DND-41 (cell line): Measurements from ENCODE around the gene KIRREL3.
"Not testable (repeated sequence)": the region's sequence is repeated elsewhere in the genome, so short reads cannot be mapped to it uniquely, and the experiment has no call there.

Experiments used
- ATAC-seq: fragments of 200-7000 bp; cut with Tn5 transposase; 3 replicates; pipeline ENCODE4 v1.9.1; 2021; ENCODE audit warnings: low read depth; ENCODE audit not compliant: insufficient read depth
- DNase-seq: peaks from one replicate; pipeline ENCODE4 v3.0.0-alpha.2; 2020
- H2AFZ ChIP-seq: 2 replicates; pipeline ENCODE4 v1.6.0; 2012; ENCODE audit warnings: low read depth, low read length
- H3K27ac ChIP-seq: 2 replicates; pipeline ENCODE4 v1.5.1; 2012; ENCODE audit warnings: low read length, inconsistent platforms
- H3K27me3 ChIP-seq: fragments of 200-600 bp; sonication (generic); 2 replicates; pipeline ENCODE4 v1.6.0; 2012; ENCODE audit warnings: low read length, mild to moderate bottlenecking, inconsistent platforms; ENCODE audit not compliant: insufficient read depth, poor library complexity
- H3K36me3 ChIP-seq: 2 replicates; pipeline ENCODE4 v1.5.1; 2012; ENCODE audit warnings: low read length, inconsistent platforms; ENCODE audit not compliant: insufficient read depth
- H3K4me1 ChIP-seq: 2 replicates; pipeline ENCODE4 v1.5.1; 2012; ENCODE audit warnings: mild to moderate bottlenecking, low read length; ENCODE audit not compliant: insufficient read depth
- H3K4me2 ChIP-seq: 2 replicates; pipeline ENCODE4 v1.6.0; 2012; ENCODE audit warnings: mild to moderate bottlenecking, moderate library complexity, low read length, inconsistent platforms; ENCODE audit not compliant: insufficient read depth
- H3K4me3 ChIP-seq, 2 experiments: fragments of 200-600 bp in 1 of 2; shearing (Covaris generic) in 1 of 2; 2 replicates each; pipeline ENCODE4 v1.5.1; 2012 to 2016; ENCODE audit warnings: inconsistent platforms in 2 of 2, low read length in 2 of 2, mild to moderate bottlenecking in 2 of 2, low read depth in 1 of 2, moderate library complexity in 1 of 2
- H3K79me2 ChIP-seq: 2 replicates; pipeline ENCODE4 v1.6.0; 2012; ENCODE audit warnings: low read length, inconsistent platforms; ENCODE audit not compliant: insufficient read depth
- H3K9ac ChIP-seq: 2 replicates; pipeline ENCODE4 v1.6.0; 2012; ENCODE audit warnings: low read depth, mild to moderate bottlenecking, inconsistent platforms, low read length, moderate library complexity
- H3K9me3 ChIP-seq: 2 replicates; pipeline ENCODE4 v1.5.1; 2012; ENCODE audit warnings: low read length, moderate library complexity, mild to moderate bottlenecking, inconsistent platforms; ENCODE audit not compliant: insufficient read depth, severe bottlenecking
- H4K20me1 ChIP-seq: 2 replicates; pipeline ENCODE4 v1.6.0; 2012; ENCODE audit warnings: low read length; ENCODE audit not compliant: insufficient read depth
- CTCF ChIP-seq: IDR thresholded peaks from 2 replicates; pipeline ENCODE4 v1.5.1; 2012; ENCODE audit warnings: borderline replicate concordance, low read length, moderate library complexity, mild to moderate bottlenecking; ENCODE audit not compliant: poor library complexity, severe bottlenecking; ENCODE audit errors: extremely low read depth
- EZH2 ChIP-seq: IDR thresholded peaks from 3 replicates; pipeline ENCODE4 v1.6.1; 2012; ENCODE audit warnings: borderline replicate concordance, low read depth, mild to moderate bottlenecking, moderate library complexity, low read length, inconsistent platforms; ENCODE audit not compliant: severe bottlenecking

Gene KIRREL3

GRCh38 chr11:126391286-126391954 is 609.1 kb downstream of the KIRREL3 start:
- DNase-seq (no peak), ATAC-seq (no peak)
- Histone ChIP-seq H3K4me1 (peaks cover 9% of the 10 kb centered on the region), H3K27me3 (no peaks in the 10 kb centered on the region), H3K9ac (no peak overlapping the region), H3K4me3 (no peak overlapping the region), H3K9me3 (no peaks in the 10 kb centered on the region), H3K36me3 (no peaks in the 10 kb centered on the region), H3K79me2 (peaks cover 15% of the 10 kb centered on the region; the same call in 1 of the 2 replicates), H2AFZ (no peak overlapping the region), H3K27ac (peak overlapping the region; percentile 22), H4K20me1 (peaks cover 11% of the 10 kb centered on the region), H3K4me2 (no peak overlapping the region)
- TF ChIP-seq CTCF: no peak
- TF ChIP-seq EZH2: no peak

- no peak overlapping the region for H3K27ac ChIP-seq
- H3K9ac ChIP-seq: no peak overlapping the region
- peaks cover 9% of the 10 kb centered on the region for H3K4me1 ChIP-seq
- H3K36me3 ChIP-seq: no peaks in the 10 kb centered on the region
- ATAC-seq: no peak
- DNase-seq: no peak
- no peaks in the 10 kb centered on the region for H3K9me3 ChIP-seq
- no peak for TF ChIP-seq EZH2
- TF ChIP-seq CTCF: no peak
- H3K79me2 ChIP-seq: peaks cover 20% of the 10 kb centered on the region
- no peaks in the 10 kb centered on the region for H3K27me3 ChIP-seq
- no peak overlapping the region for H2AFZ ChIP-seq
- no peak overlapping the region for H3K4me2 ChIP-seq
- H4K20me1 ChIP-seq: peaks cover 18% of the 10 kb centered on the region
- H3K4me3 ChIP-seq: no peak overlapping the region
Measured at GRCh38 chr11:126390272-126390867, 610.2 kb downstream of the KIRREL3 start.

- no peak for TF ChIP-seq CTCF
- TF ChIP-seq EZH2: no peak
- Histone ChIP-seq H3K9me3 (no peaks in the 10 kb centered on the region), H3K27me3 (no peaks in the 10 kb centered on the region), H3K4me1 (peaks cover 6% of the 10 kb centered on the region), H4K20me1 (peaks cover 26% of the 10 kb centered on the region), H2AFZ (no peak overlapping the region), H3K36me3 (no peaks in the 10 kb centered on the region), H3K4me2 (no peak overlapping the region), H3K27ac (no peak overlapping the region), H3K79me2 (peaks cover 14% of the 10 kb centered on the region), H3K4me3 (no peak overlapping the region), H3K9ac (no peak overlapping the region)
- DNase-seq (no peak), ATAC-seq (no peak)
Measured at GRCh38 chr11:126387857-126388256, 612.7 kb downstream of the KIRREL3 start.

GRCh38 chr11:126386729-126387071 is 613.9 kb downstream of the KIRREL3 start:
- H3K4me2 ChIP-seq, ATAC-seq, H3K9me3 ChIP-seq, H3K27ac ChIP-seq, H3K27me3 ChIP-seq, H3K4me3 ChIP-seq, DNase-seq, H3K36me3 ChIP-seq, H3K9ac ChIP-seq, H2AFZ ChIP-seq, H3K4me1 ChIP-seq: not testable (repeated sequence)
- peaks cover 10% of the 10 kb centered on the region for H3K79me2 ChIP-seq
- peaks cover 26% of the 10 kb centered on the region for H4K20me1 ChIP-seq
